RWPE2 (cell line): ENCODE results near the gene RCN2.

Experiments used
- ATAC-seq: fragments of 200-7000 bp; cut with Tn5 transposase; 3 replicates; pipeline ENCODE4 v1.9.1; 2021; ENCODE audit warnings: low read depth
- DNase-seq: peaks from one replicate; pipeline ENCODE4 v3.0.0-alpha.2; 2020; ENCODE audit warnings: low spot score
- H3K27ac ChIP-seq: fragments of 450-650 bp; 2 replicates; pipeline ENCODE4 v1.5.1; 2017; ENCODE audit warnings: mild to moderate bottlenecking; ENCODE audit not compliant: poor library complexity, severe bottlenecking
- H3K27me3 ChIP-seq: fragments of 250-450 bp; sonication (Bioruptor Pico); 2 replicates; pipeline ENCODE4 v1.5.1; 2021; ENCODE audit warnings: mild to moderate bottlenecking, moderate library complexity; ENCODE audit not compliant: insufficient read depth, poor library complexity, severe bottlenecking
- H3K36me3 ChIP-seq: fragments of 250-450 bp; sonication (Bioruptor Pico); 2 replicates; pipeline ENCODE4 v1.5.1; 2020; ENCODE audit warnings: low read depth, mild to moderate bottlenecking, moderate library complexity
- H3K4me1 ChIP-seq: fragments of 250-450 bp; sonication (Bioruptor Pico); 2 replicates; pipeline ENCODE4 v1.5.1; 2021; ENCODE audit warnings: mild to moderate bottlenecking, moderate library complexity; ENCODE audit not compliant: insufficient read depth, poor library complexity, severe bottlenecking
- H3K4me3 ChIP-seq: fragments of 250-450 bp; sonication (Bioruptor Pico); 2 replicates; pipeline ENCODE4 v1.5.1; 2021; ENCODE audit warnings: mild to moderate bottlenecking, moderate library complexity; ENCODE audit not compliant: severe bottlenecking
- H3K9me3 ChIP-seq: fragments of 250-450 bp; sonication (Bioruptor Pico); 2 replicates; pipeline ENCODE4 v1.5.1; 2021; ENCODE audit warnings: mild to moderate bottlenecking, moderate library complexity; ENCODE audit not compliant: severe bottlenecking
- TF ChIP-seq, protein P1 (sequence below): fragments of 450-650 bp; IDR thresholded peaks from one replicate; pipeline ENCODE4 v1.5.1; 2017; ENCODE audit warnings: mild to moderate bottlenecking, moderate library complexity; ENCODE audit not compliant: poor library complexity, severe bottlenecking

The RCN2 gene

DNA sequence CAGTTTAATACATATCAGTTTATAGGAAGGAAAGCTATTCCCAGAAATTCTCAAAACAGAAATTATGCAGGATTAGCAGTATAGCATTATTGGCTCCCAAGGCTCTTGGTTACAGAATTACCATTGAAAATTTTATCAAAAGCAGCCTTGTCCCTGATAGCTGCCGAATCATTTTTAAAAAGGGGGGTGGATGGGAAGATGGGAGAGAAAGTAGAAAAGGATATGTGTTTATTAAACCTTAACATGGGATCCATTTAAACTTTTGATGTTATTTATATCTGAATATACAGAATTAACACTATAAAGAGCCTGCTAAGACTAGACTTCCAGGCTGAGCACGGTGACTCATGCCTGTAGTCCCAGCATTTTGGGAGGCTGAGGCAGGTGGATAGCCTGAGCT, 10.8 kb downstream of the RCN2 start:
- Histone ChIP-seq H3K27me3 (no peaks in the 10 kb centered on the region), H3K36me3 (peaks cover 78% of the 10 kb centered on the region)
- ATAC-seq = no peak

DNA sequence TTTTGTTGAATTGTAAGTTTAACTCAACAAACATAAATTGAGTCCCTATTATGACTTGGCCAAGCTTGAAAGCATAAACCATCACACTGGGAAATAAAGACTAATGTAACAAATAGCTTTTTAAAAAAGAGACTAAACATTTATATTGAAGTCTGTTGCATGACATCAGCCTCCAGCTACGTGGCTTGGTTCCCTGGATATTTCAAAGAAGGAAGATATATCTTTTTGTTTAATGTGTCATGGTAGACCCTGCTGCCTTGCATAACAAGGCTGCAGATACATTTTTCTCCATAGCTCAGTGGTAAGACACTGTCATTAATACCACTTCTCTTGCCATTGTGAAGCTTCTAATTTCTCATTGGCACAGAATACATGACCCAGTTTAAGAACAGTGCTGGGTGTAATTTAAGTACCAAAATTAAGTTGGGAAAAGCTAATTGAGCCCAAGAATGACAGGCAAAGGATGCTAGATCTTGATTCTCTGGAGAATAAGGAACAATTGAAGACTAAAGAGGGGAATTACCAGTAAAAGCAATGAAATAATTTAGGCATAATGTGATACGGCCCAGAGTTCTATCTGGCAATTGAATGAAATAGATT, 14.0 kb downstream of the RCN2 start:
- Histone ChIP-seq H3K27me3 (no peaks in the 10 kb centered on the region), H3K36me3 (peaks cover 76% of the 10 kb centered on the region), H3K27ac (no peak overlapping the region), H3K4me3 (no peak overlapping the region), H3K4me1 (no peaks in the 10 kb centered on the region), H3K9me3 (no peaks in the 10 kb centered on the region)
- TF ChIP-seq, protein P1, sequence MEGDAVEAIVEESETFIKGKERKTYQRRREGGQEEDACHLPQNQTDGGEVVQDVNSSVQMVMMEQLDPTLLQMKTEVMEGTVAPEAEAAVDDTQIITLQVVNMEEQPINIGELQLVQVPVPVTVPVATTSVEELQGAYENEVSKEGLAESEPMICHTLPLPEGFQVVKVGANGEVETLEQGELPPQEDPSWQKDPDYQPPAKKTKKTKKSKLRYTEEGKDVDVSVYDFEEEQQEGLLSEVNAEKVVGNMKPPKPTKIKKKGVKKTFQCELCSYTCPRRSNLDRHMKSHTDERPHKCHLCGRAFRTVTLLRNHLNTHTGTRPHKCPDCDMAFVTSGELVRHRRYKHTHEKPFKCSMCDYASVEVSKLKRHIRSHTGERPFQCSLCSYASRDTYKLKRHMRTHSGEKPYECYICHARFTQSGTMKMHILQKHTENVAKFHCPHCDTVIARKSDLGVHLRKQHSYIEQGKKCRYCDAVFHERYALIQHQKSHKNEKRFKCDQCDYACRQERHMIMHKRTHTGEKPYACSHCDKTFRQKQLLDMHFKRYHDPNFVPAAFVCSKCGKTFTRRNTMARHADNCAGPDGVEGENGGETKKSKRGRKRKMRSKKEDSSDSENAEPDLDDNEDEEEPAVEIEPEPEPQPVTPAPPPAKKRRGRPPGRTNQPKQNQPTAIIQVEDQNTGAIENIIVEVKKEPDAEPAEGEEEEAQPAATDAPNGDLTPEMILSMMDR = no peak
- DNase-seq (no peak), ATAC-seq (no peak)

More for the DNA sequence above, 10.8 kb downstream of the RCN2 start:
- Histone ChIP-seq H3K27ac (no peak overlapping the region), H3K4me1 (no peaks in the 10 kb centered on the region), H3K9me3 (no peaks in the 10 kb centered on the region), H3K4me3 (no peak overlapping the region)
- DNase-seq = no peak
- TF ChIP-seq, protein P1 = no peak

DNA sequence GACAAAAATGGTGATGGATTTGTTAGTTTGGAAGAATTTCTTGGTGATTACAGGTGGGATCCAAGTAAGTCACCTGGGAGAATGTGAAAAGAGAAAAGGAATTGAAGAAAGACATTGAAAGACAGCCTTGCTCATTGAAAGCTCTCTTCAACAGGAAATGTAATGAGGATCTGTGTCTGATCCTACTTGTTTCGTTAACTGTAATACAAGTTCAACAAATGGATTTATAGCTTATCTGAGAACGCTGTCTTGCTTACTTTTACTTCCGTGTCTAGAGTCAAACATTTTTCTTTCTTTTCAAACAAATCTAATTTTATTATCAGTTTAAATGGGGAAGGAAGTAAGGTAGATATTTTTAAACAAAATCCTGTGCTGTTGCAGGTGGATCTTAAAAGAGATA, 15.9 kb downstream of the RCN2 start:
- no peak for DNase-seq
- Histone ChIP-seq H3K4me3 (no peak overlapping the region), H3K27me3 (no peaks in the 10 kb centered on the region), H3K27ac (no peak overlapping the region), H3K4me1 (no peaks in the 10 kb centered on the region), H3K36me3 (peaks cover 59% of the 10 kb centered on the region), H3K9me3 (no peaks in the 10 kb centered on the region)
- ATAC-seq = no peak
- TF ChIP-seq, protein P1 = no peak

DNA sequence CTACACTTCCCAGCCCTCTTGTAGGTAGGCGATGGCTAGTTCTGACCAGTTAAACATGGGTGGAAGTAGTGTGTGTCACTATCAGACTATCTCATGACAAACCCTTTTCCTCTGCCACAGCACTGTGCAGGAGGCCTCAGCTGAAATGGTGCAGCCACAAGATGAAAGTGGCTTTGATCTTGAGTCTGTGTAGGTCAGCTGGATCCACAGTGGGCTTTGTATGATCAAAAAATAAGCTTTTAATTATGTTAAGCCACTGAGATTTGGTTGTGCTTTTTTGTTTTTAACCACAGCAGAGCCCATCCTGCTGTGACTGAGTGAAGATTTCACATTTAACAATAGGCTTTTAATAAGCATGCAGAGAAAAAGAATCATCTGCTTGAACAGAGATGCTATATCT, 19.7 kb downstream of the RCN2 start:
- peaks cover 29% of the 10 kb centered on the region for H3K36me3 ChIP-seq
- no peak overlapping the region for H3K27ac ChIP-seq
- DNase-seq = no peak
- TF ChIP-seq, protein P1 = no peak
- no peak for ATAC-seq
- H3K27me3 ChIP-seq = no peaks in the 10 kb centered on the region
- H3K9me3 ChIP-seq = no peaks in the 10 kb centered on the region
- no peaks in the 10 kb centered on the region for H3K4me1 ChIP-seq
- H3K4me3 ChIP-seq = no peak overlapping the region

DNA sequence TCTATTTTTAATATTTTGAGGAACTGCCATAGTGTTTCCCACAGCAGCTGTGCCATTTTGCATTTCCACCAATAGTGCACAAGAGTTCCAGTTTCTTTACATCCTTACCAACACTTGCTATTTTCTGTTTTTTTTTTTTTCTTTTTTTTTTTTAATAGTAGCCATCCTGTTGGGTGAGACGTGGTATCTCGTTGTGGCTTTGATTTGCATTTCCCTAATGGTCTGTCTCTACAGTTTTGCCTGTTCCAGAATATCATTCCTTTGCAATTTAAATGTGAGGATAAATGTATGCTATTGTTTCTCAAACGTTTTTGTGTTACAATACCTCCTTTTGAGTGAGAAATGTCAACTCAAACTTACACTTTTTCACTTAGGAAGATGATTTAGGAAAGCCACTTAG, 22.4 kb downstream of the RCN2 start:
- Histone ChIP-seq H3K27ac (no peak overlapping the region), H3K4me3 (no peak overlapping the region), H3K4me1 (no peaks in the 10 kb centered on the region), H3K36me3 (peaks cover 12% of the 10 kb centered on the region), H3K27me3 (no peaks in the 10 kb centered on the region), H3K9me3 (no peaks in the 10 kb centered on the region)
- TF ChIP-seq, protein P1 = no peak
- DNase-seq = no peak
- no peak for ATAC-seq
